ENCODE data around the gene GLIS1.

Gene GLIS1

DNA sequence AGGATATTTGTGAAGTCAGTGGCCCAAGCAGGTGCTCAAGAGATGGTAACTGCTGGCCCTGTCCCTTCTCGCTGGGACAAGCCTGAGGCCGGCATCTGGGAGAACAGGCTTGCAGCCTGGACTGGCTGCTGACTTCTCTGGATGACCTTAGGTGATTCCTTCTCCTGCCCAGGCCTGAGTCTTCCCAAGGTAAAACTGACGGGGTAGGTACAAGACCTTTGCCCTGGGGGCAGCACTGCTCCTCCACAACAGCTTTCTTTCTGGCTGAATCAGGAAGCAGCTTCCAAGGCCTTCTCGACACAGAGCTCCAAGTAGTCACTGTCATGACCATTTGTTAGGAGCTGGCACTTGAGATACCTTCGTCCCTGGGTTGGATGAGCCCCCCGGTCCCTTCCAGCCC is 220.2 kb downstream of the GLIS1 start:
- H3K27me3 ChIP-seq (ENCODE audit: insufficient read depth, poor library complexity, severe bottlenecking): no peaks in the 10 kb centered on the region
- H3K4me3 ChIP-seq (ENCODE audit: severe bottlenecking): no peak overlapping the region
- ATAC-seq (ENCODE audit: low read depth): no peak
- no peaks in the 10 kb centered on the region for H3K36me3 ChIP-seq (ENCODE audit: low read depth)
- H3K9me3 ChIP-seq (ENCODE audit: severe bottlenecking): no peaks in the 10 kb centered on the region
- no peaks in the 10 kb centered on the region for H3K4me1 ChIP-seq (ENCODE audit: insufficient read depth, poor library complexity, severe bottlenecking)
- TF ChIP-seq, protein P1, sequence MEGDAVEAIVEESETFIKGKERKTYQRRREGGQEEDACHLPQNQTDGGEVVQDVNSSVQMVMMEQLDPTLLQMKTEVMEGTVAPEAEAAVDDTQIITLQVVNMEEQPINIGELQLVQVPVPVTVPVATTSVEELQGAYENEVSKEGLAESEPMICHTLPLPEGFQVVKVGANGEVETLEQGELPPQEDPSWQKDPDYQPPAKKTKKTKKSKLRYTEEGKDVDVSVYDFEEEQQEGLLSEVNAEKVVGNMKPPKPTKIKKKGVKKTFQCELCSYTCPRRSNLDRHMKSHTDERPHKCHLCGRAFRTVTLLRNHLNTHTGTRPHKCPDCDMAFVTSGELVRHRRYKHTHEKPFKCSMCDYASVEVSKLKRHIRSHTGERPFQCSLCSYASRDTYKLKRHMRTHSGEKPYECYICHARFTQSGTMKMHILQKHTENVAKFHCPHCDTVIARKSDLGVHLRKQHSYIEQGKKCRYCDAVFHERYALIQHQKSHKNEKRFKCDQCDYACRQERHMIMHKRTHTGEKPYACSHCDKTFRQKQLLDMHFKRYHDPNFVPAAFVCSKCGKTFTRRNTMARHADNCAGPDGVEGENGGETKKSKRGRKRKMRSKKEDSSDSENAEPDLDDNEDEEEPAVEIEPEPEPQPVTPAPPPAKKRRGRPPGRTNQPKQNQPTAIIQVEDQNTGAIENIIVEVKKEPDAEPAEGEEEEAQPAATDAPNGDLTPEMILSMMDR (IDR thresholded peaks at IDR 0.05; ENCODE audit: poor library complexity, severe bottlenecking): no peak
- DNase-seq (ENCODE audit: low spot score): no peak
- no peak overlapping the region for H3K27ac ChIP-seq (ENCODE audit: poor library complexity, severe bottlenecking)

DNA sequence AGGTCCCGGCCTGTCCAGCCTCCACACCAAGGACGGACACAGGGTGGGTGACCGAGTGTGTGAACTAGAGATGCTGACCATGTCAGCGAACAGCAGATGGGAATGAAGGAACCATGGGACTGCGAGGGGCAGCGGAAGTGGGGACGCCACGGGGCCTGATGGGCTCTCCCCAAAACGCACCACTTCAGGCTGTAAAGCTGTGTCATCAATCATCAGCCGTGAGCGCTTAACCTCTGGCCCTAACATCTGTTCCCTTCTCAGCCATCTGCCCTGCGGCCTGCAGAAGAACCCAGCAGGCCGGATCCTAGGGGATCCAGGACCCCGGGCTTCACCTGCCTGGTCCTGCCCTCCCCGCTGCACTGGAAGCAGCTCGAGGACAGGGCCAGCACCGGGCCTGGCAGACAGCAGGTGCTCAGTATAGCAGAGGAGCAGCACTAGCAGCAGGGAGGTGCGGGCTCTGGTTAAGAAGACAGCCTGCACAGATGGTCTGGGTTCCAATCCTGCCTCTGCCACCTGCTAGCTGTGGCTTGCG is 221.1 kb downstream of the GLIS1 start:
- Histone ChIP-seq H3K4me1 (ENCODE audit: insufficient read depth, poor library complexity, severe bottlenecking) (no peaks in the 10 kb centered on the region), H3K27ac (ENCODE audit: poor library complexity, severe bottlenecking) (no peak overlapping the region), H3K36me3 (ENCODE audit: low read depth) (no peaks in the 10 kb centered on the region), H3K27me3 (ENCODE audit: insufficient read depth, poor library complexity, severe bottlenecking) (no peaks in the 10 kb centered on the region), H3K4me3 (ENCODE audit: severe bottlenecking) (no peak overlapping the region), H3K9me3 (ENCODE audit: severe bottlenecking) (no peaks in the 10 kb centered on the region)
- TF ChIP-seq, protein P1 (IDR thresholded peaks at IDR 0.05; ENCODE audit: poor library complexity, severe bottlenecking): no peak
- no peak for DNase-seq (ENCODE audit: low spot score)
- ATAC-seq (ENCODE audit: low read depth): no peak

DNA sequence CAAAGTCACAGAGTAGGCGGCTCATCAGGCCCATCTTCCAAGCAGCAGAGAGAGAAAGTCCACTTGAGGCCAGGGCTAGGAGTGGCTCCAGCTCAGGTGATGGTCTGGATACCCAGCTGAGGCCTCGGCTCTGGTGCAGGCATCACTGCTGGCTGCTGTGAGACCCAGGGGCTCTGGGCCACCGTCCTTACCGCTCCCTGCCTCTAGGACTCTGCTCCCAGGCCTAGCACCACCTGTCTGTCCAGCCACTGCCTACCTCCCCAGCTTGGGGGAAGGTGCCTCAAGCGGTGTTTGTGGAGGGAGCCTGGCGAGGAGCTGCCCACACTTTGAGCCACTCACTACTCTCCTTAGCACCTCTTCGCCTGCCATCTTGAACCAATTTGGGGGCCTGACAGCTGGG is 221.9 kb downstream of the GLIS1 start:
- Histone ChIP-seq H3K4me3 (ENCODE audit: severe bottlenecking) (no peak overlapping the region), H3K4me1 (ENCODE audit: insufficient read depth, poor library complexity, severe bottlenecking) (no peaks in the 10 kb centered on the region), H3K9me3 (ENCODE audit: severe bottlenecking) (no peaks in the 10 kb centered on the region), H3K36me3 (ENCODE audit: low read depth) (no peaks in the 10 kb centered on the region), H3K27ac (ENCODE audit: poor library complexity, severe bottlenecking) (no peak overlapping the region), H3K27me3 (ENCODE audit: insufficient read depth, poor library complexity, severe bottlenecking) (no peaks in the 10 kb centered on the region)
- TF ChIP-seq, protein P1 (IDR thresholded peaks at IDR 0.05; ENCODE audit: poor library complexity, severe bottlenecking): no peak
- ATAC-seq (ENCODE audit: low read depth) (no peak), DNase-seq (ENCODE audit: low spot score) (no peak)

DNA sequence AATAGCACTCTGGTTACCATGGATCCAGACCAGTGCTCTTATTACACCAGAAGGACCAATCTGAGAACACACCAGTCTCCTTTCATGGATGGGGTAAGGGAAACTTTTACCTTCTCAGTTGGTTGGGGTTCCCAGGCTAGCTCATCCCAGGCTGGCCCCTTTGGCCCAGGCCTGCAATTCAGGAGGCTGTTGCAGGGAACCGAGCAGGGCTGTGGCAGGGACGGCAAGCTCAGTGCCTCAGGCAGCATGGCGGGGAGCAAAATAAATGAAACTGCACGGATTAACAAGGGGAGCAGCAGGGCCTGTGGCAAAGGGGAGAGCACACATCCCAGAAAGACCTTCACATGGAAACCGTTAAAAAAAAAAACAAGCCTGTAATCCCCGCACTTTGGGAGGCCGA is 222.8 kb downstream of the GLIS1 start:
- Histone ChIP-seq H3K4me1 (ENCODE audit: insufficient read depth, poor library complexity, severe bottlenecking) (no peaks in the 10 kb centered on the region), H3K27ac (ENCODE audit: poor library complexity, severe bottlenecking) (no peak overlapping the region), H3K9me3 (ENCODE audit: severe bottlenecking) (no peaks in the 10 kb centered on the region), H3K36me3 (ENCODE audit: low read depth) (no peaks in the 10 kb centered on the region), H3K27me3 (ENCODE audit: insufficient read depth, poor library complexity, severe bottlenecking) (no peaks in the 10 kb centered on the region), H3K4me3 (ENCODE audit: severe bottlenecking) (no peak overlapping the region)
- no peak for DNase-seq (ENCODE audit: low spot score)
- TF ChIP-seq, protein P1 (IDR thresholded peaks at IDR 0.05; ENCODE audit: poor library complexity, severe bottlenecking): no peak
- no peak for ATAC-seq (ENCODE audit: low read depth)

DNA sequence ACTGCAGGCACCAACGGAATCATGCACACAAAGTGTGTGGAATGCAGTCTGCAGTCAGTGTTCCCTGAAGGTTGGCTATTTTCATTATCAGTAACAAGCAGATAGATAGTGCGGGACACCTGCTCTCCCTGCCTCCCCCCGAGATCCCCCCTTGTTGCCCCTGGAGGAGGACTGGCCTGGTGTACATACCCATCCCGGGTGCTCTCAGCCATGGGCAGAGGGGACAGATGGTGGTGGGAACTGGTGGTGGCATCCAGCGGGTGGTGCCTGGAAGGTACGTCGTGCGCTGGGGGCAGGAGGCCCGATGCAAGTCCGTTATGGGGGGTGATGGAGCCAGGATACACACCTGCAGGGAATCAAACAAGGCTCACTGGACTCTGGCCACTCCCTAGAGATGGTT is 224.5 kb downstream of the GLIS1 start:
- DNase-seq (ENCODE audit: low spot score): no peak
- no peaks in the 10 kb centered on the region for H3K9me3 ChIP-seq (ENCODE audit: severe bottlenecking)
- no peak for ATAC-seq (ENCODE audit: low read depth)
- H3K4me1 ChIP-seq (ENCODE audit: insufficient read depth, poor library complexity, severe bottlenecking): no peaks in the 10 kb centered on the region
- H3K4me3 ChIP-seq (ENCODE audit: severe bottlenecking): no peak overlapping the region
- TF ChIP-seq, protein P1 (IDR thresholded peaks at IDR 0.05; ENCODE audit: poor library complexity, severe bottlenecking): no peak
- H3K27ac ChIP-seq (ENCODE audit: poor library complexity, severe bottlenecking): no peak overlapping the region
- no peaks in the 10 kb centered on the region for H3K36me3 ChIP-seq (ENCODE audit: low read depth)
- no peaks in the 10 kb centered on the region for H3K27me3 ChIP-seq (ENCODE audit: insufficient read depth, poor library complexity, severe bottlenecking)

Measured in RWPE2 (cell line).